GM18873 (cell line): ENCODE data around the gene MAOB.
"Not testable (repeated sequence)": the region's sequence is repeated elsewhere in the genome, so short reads cannot be mapped to it uniquely, and the experiment has no call there.

Experiments used
- ATAC-seq: cut with Tn5 transposase; IDR thresholded peaks from one replicate; pipeline ENCODE4 v1.9.1; 2021; ENCODE audit warnings: mild to moderate bottlenecking, moderate library complexity, moderate number of reproducible peaks; ENCODE audit not compliant: unreplicated experiment, low FRiP score

MAOB gene

GRCh38 chrX:43882294-43882681 is at the start of gene MAOB:
TSS of gene MAOB (minus strand) at chrX:43882450. CDS start at chrX:43882299, 151 bp downstream.
- no peak for ATAC-seq

- ATAC-seq: not testable (repeated sequence)
Observed at GRCh38 chrX:43922032-43922431, 39.8 kb upstream of the MAOB start.

DNA sequence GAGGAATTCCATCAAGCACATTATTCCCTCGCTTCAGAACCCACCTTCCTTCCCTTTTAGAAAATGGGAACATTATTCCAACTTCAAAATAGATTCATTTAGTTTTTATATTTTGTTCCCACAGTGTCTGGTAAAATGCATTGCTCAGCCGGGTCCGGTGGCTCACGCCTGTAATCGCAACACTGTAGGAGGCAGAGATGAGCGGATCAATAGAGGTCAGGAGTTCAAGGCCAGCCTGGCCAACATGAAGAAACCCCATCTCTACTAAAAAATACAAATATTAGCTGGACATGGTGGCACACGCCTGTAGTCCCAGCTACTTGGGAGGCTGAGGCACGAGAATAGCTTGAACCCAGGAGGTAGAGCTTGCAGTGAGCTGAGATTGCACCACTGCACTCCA is 28.5 kb upstream of the MAOB start:
- ATAC-seq: not testable (repeated sequence)

DNA sequence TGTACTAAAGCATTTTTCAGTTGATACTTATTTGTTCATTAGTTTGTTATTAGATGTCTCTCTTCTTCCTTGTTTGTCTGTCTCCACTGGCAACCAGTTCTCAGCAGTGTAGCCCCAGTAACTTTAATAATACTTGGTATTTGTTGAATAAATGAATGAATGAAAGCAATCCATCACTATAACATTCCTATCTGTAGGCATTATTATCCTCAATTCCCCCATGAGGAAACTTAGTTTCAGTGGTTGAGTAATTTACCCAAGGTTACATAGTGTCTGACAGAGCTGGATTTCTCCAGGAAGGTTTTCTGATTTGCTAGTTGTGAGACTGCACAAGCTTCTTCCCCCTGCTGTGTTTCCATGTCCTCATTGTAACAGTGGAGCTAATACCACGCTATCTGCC is 27.8 kb upstream of the MAOB start:
- ATAC-seq: no peak

DNA sequence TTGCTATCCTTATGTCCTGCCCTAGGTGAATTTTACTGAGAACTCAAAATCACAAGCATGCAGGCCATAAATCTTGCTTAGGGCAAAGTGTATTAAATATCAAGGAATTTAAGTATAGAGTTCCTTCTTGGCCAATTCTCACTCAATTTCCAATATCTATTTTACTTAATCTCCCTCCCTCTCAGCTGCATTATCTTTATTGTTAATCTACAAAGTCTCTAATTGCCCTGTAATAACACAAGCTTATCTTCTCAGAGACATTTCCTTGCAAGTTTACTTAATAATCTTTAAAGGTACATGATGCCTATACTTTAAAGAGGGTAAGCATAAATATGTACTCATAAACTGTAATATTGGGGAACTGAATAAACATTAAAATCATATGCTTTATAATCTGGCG is 26.9 kb upstream of the MAOB start:
- ATAC-seq: no peak

GRCh38 chrX:43899878-43900815 is 17.9 kb upstream of the MAOB start:
- no peak for ATAC-seq

DNA sequence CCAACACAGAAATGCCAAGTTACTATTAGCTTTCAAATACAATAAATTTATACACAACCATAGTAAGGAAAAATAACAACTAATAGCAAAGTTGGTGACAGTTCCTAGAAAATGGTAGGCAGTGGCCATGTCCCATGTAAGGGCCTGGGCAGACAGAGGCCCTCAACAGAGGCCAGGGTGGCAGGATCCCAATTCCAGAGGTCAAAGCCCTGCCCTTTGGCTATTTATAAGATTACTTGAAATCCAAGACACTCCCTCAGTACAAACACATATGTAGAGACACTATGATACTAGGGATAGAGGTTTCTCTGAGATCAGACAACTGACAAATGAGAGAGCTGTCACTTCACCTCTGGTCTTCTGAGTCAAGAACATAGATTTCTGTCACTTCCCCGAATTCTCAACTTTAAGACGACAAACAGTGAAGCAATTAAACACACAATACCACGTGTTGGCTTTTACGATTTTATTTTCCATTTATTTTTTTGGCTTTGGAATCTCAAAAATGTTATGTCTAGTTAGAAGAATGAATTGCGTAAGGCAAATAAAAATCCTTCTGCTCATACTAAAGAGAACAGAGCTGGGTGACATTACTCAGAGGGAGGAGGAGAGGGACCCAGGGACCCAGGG is 16.3 kb upstream of the MAOB start:
- no peak for ATAC-seq

GRCh38 chrX:43897290-43897689 is 15.0 kb upstream of the MAOB start:
- no peak for ATAC-seq

GRCh38 chrX:43892336-43892870 is 10.2 kb upstream of the MAOB start:
- no peak for ATAC-seq

DNA sequence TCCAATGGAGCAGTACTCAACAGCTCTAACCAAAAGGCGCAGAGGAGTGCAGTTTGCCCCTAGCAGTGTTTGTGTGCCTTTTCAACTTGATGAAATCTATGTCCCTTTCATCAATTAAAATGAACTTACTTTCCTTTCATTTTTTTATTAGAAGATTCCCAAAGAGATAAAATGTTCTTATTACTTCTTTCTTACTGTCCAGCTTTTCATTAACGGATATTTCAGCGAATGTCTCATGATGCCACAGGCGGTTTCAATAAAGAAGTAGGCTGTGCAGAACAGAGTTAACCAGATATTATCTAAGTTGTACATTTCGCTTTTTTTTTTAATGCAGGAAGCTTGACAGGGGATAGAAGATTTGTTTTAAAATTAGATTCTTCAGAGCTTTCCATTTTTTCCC is 3.4 kb upstream of the MAOB start:
- no peak for ATAC-seq

- ATAC-seq: no peak
Observed at GRCh38 chrX:43881410-43882293, 598 bp downstream of the MAOB start.

DNA sequence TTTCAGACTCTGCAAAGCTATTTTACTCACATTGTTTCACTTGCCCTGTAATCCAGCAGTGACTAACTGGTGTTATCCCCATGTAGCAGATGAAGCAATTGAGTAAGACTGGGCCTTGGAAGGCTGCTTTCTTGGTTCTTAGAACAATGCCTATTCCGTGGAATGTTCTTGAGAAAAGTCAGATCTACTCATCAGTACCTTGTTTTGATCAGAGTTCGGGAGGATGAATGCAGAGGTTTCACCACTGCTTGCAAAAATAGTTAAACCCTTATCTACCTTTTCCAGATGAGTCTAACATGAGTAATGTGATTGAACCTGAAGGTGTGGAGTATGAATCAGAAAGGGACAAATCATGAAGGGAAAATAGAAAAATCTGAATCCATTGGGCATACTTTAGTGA is 1.8 kb downstream of the MAOB start:
- no peak for ATAC-seq

- ATAC-seq: no peak
Observed at GRCh38 chrX:43878906-43879526, 3.2 kb downstream of the MAOB start.

DNA sequence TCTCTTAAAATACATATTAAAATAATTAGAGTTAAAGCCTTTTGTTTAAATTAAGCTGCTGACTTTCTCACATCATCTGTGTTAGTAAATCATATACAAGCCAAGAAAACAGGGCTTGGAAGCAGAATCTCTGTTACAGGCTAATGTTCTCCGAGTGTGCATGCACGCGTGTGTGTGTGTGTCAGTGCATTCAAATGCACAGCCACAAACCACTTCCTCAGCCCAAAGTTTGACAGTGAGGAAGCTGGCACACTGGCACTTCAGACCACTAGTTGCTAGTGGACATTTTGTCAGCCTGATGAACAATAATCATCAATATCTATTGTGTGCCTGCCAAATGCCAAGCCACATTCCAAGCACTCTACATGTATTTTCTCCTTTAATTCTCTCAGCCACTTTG is 5.6 kb downstream of the MAOB start:
- no peak for ATAC-seq

- ATAC-seq: no peak
Observed at GRCh38 chrX:43870758-43871419, 11.4 kb downstream of the MAOB start.

GRCh38 chrX:43870011-43870410 is 12.2 kb downstream of the MAOB start:
- no peak for ATAC-seq

- no peak for ATAC-seq
Observed at GRCh38 chrX:43868791-43869190, 13.5 kb downstream of the MAOB start.

GRCh38 chrX:43866423-43866822 is 15.8 kb downstream of the MAOB start:
- ATAC-seq: no peak

DNA sequence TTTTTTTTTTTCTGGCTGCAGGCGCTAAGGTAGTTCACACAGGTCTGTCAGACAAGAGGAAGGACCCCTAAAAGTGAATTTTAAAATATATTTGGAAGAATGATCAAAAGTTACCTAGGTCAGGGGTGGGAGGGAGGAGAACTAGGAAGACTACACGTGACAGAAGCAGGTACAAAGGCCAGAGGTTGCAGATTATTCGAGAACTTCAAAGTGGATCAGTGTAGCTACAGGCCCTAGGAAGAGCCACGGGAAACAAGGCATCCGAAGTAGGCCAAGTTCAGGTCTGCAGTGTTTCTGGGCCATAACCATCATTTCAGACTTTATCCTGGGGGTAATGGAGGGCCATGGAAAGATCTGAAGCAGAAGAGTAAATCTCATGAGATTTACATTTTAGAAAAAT is 16.5 kb downstream of the MAOB start:
- no peak for ATAC-seq

- ATAC-seq: no peak
Observed at GRCh38 chrX:43862434-43862833, 19.8 kb downstream of the MAOB start.
